ENCODE measurements around the gene SAMD1.
A peak's percentile ranks its signal among the peaks of the same experiment; 100 is the strongest.
"Not testable (repeated sequence)": the region's sequence is repeated elsewhere in the genome, so short reads cannot be mapped to it uniquely, and the experiment has no call there.

Gene SAMD1

DNA sequence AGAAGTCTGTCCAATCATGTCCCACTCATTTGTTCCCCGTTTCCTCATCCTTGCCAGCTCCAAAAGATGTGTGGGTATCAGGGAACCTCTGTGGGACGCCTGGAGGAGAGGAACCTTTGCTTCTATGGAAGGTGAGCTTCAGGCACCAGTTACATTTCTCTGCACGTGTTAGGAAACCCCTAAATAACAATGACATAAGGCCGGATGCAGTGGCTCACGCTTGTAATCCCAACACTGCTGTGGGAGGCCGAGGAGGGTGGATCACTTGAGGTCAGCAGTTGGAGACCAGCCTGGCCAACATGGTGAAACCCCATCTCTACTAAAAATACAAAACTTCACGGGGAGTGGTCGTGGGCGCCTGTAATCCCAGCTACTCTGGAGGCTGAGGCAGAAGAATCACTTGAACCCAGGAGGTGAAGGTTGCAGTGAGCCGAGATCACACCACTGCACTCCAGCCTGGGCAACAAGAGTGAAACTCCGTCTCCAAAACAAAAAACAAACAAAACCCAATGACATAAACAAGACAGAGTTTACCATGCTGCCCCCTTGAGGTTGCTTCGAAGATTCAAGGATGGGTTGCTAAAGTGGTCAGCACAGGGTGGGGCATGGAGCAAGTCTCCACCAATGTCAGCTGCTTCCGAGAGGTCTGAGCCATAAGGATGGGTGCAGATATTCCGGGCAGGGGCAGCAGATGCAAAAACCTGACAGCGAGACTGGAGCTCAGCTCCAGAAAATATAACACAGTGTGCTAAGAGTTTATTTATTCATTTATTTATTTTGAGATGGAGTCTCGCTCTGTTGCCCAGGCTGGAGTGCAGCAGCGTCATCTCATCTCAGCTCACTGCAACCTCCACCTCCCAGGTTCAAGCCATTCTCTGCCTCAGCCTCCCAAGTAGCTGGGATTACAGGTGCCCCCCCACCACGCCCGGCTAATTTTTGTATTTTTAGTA, 47.6 kb downstream of the SAMD1 start:
- peak overlapping the region; percentile 32; the same call in 1 of the 2 replicates for H3K9ac ChIP-seq (ENCODE audit: low read depth, low read length)
- not testable (repeated sequence) for H3K27ac ChIP-seq (ENCODE audit: low read length); H3K27me3 ChIP-seq (ENCODE audit: insufficient read depth, low read length); H3K4me3 ChIP-seq (ENCODE audit: low read length); H3K9me3 ChIP-seq (ENCODE audit: insufficient read depth, low read depth, low read length); H3K4me1 ChIP-seq (ENCODE audit: insufficient read depth, low read length); H3K36me3 ChIP-seq (ENCODE audit: insufficient read depth, low read depth, low read length)

DNA sequence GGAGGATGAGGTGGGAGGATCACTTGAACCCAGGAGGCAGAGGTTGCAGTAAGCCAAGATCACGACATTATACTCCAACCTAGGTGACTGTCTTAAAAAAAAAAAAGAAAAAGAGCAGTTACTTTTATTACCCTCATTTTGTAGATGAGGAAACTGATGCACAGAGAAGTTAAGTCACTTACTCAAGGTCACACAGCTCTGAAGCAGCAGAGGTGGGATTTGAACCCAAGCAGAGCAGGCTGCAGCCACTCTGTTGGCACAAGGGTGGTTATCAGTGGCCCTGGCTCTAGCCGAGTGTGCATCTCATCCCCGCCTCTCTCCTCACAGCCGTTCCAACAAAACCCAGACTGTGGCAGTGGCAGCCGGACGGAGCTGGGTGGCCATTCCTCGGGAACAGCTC, 51.4 kb downstream of the SAMD1 start:
- no peaks in the 10 kb centered on the region for H3K4me1 ChIP-seq (ENCODE audit: insufficient read depth, low read length)
- H3K36me3 ChIP-seq (ENCODE audit: insufficient read depth, low read depth, low read length), result no peaks in the 10 kb centered on the region
- H3K4me3 ChIP-seq (ENCODE audit: low read length), result no peak overlapping the region
- no peaks in the 10 kb centered on the region for H3K9me3 ChIP-seq (ENCODE audit: insufficient read depth, low read depth, low read length)
- H3K9ac ChIP-seq (ENCODE audit: low read depth, low read length), result no peak overlapping the region
- H3K27ac ChIP-seq (ENCODE audit: low read length), result no peak overlapping the region
- no peaks in the 10 kb centered on the region for H3K27me3 ChIP-seq (ENCODE audit: insufficient read depth, low read length)
